ENCODE measurements around the gene CACNA1C. TPM values are rescaled to one million over a fixed set of nuclear protein-coding genes. Genes with fewer than 3 reads are reported as not detected.

Gene CACNA1C
- total and polyA plus RNA-seq, 2 donors from 2014 or later = 1.6 to 17.4 TPM

GRCh38 chr12:2108975-2109671, 56.3 kb downstream of the CACNA1C start:
- Histone ChIP-seq H3K27ac (ENCODE audit: low read depth in 2 of 2, low read length in 2 of 2) (no peak overlapping the region), H3K4me3 (ENCODE audit: low read length in 3 of 3) (no peak overlapping the region), H3K9ac (ENCODE audit: low read length in 3 of 3) (no peak overlapping the region), H3K27me3 (ENCODE audit: control insufficient read depth, insufficient read depth, low read length) (no peaks in the 10 kb centered on the region), H3K4me1 (ENCODE audit: control insufficient read depth in 2 of 3, insufficient read depth in 2 of 3, low read depth in 1 of 3, low read length in 3 of 3) (peaks cover 0 to 2% (median 0%) of the 10 kb centered on the region in 3 donors), H3K36me3 (ENCODE audit: control insufficient read depth in 2 of 3, insufficient read depth in 3 of 3, low read length in 3 of 3) (no peaks in the 10 kb centered on the region), H3K9me3 (ENCODE audit: control insufficient read depth in 2 of 3, insufficient read depth in 1 of 3, low read length in 3 of 3) (no peaks in the 10 kb centered on the region)
- TF ChIP-seq CTCF (IDR thresholded peaks at IDR 0.05; ENCODE audit: borderline replicate concordance, extremely low read depth, insufficient read depth) = no peak
- DNase-seq (no peak), FAIRE-seq (no peak)
- intact Hi-C loops (cut with DNase I) = no loop called here

DNA sequence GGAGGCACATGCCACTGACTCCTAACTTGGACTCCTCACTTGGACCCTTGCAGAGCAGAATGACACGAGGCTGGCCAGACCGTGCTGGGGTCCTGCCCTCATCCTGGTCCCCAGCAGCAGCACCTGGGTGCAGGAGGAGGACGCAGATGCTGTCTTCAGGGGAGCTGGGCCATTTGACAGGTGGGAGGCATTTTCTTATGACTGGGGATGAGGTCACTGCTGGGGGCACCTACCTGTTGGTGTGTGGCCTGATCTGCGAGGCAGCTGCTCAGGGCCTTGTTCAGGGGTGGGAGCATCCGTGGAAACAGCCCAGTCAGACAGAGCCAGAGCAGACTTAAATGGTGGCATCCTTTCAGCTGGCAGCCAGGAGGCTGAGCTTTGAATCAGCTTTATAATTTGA, 57.3 kb downstream of the CACNA1C start:
- no peaks in the 10 kb centered on the region for H3K27me3 ChIP-seq (ENCODE audit: control insufficient read depth, insufficient read depth, low read length)
- no peak overlapping the region for H3K9ac ChIP-seq (ENCODE audit: low read length in 3 of 3)
- no peak overlapping the region for H3K4me3 ChIP-seq (ENCODE audit: low read length in 3 of 3)
- H3K27ac ChIP-seq (ENCODE audit: low read depth in 2 of 2, low read length in 2 of 2) = no peak overlapping the region
- H3K4me1 ChIP-seq (ENCODE audit: control insufficient read depth in 2 of 3, insufficient read depth in 2 of 3, low read depth in 1 of 3, low read length in 3 of 3) = peaks cover 0 to 2% (median 0%) of the 10 kb centered on the region in 3 donors
- intact Hi-C loops (cut with DNase I) = no loop called here
- H3K36me3 ChIP-seq (ENCODE audit: control insufficient read depth in 2 of 3, insufficient read depth in 3 of 3, low read length in 3 of 3) = no peaks in the 10 kb centered on the region
- no peak for TF ChIP-seq CTCF (IDR thresholded peaks at IDR 0.05; ENCODE audit: borderline replicate concordance, extremely low read depth, insufficient read depth)
- no peak for DNase-seq
- H3K9me3 ChIP-seq (ENCODE audit: control insufficient read depth in 2 of 3, insufficient read depth in 1 of 3, low read length in 3 of 3) = no peaks in the 10 kb centered on the region
- FAIRE-seq = no peak

DNA sequence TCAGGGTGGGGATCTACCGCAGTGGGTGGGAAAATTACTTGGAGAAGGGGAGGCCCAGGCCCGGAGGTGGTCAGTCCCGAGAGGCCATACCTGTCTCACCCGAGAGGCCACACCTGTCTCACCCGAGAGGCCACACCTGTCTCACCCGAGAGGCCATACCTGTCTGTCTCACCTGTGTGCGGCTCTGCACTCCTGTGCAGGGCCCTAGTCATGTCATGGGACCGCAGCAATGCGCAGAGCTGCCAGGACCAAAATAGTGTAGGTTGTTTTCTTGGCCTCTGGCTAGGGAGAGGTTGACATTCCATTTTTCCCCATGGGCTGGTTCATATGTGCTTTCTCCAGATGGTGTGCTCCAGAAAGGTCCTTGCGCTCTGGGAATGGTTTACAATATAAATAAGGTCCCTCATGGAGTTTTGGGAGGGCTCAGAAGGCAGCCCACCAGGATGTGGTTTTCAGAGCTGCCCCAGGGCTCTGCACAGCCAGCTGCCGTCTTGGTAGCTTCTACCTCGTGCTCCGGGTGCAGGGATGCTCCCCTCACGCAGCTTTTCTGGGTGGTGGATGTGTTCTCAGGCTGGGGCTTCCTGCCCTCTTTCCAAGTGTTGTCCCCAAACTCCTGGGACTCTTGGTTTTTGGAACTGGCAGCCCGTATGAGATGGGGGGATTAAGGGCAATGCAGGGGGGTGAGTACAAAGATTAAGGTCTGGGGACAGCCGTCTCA, 58.2 kb downstream of the CACNA1C start:
- no peak overlapping the region for H3K27ac ChIP-seq (ENCODE audit: low read depth in 2 of 2, low read length in 2 of 2)
- no peak for TF ChIP-seq CTCF (IDR thresholded peaks at IDR 0.05; ENCODE audit: borderline replicate concordance, extremely low read depth, insufficient read depth)
- no peak overlapping the region for H3K4me3 ChIP-seq (ENCODE audit: low read length in 3 of 3)
- H3K27me3 ChIP-seq (ENCODE audit: control insufficient read depth, insufficient read depth, low read length) = no peaks in the 10 kb centered on the region
- H3K9me3 ChIP-seq (ENCODE audit: control insufficient read depth in 2 of 3, insufficient read depth in 1 of 3, low read length in 3 of 3) = no peaks in the 10 kb centered on the region
- intact Hi-C loops (cut with DNase I) = no loop called here
- no peaks in the 10 kb centered on the region for H3K36me3 ChIP-seq (ENCODE audit: control insufficient read depth in 2 of 3, insufficient read depth in 3 of 3, low read length in 3 of 3)
- no peak overlapping the region for H3K9ac ChIP-seq (ENCODE audit: low read length in 3 of 3)
- peaks cover 0 to 2% (median 0%) of the 10 kb centered on the region in 3 donors for H3K4me1 ChIP-seq (ENCODE audit: control insufficient read depth in 2 of 3, insufficient read depth in 2 of 3, low read depth in 1 of 3, low read length in 3 of 3)
- peak in 1 of 5 donors; percentile 40 for DNase-seq
- no peak for FAIRE-seq
